DND-41 (cell line): ENCODE data around the gene TTLL9.

Experiments used
- EZH2 ChIP-seq: IDR thresholded peaks from 3 replicates; pipeline ENCODE4 v1.6.1; 2012; ENCODE audit warnings: borderline replicate concordance, low read depth, mild to moderate bottlenecking, moderate library complexity, low read length, inconsistent platforms; ENCODE audit not compliant: severe bottlenecking
- TF ChIP-seq, protein P1 (sequence below): IDR thresholded peaks from 2 replicates; pipeline ENCODE4 v1.5.1; 2012; ENCODE audit warnings: borderline replicate concordance, low read length, moderate library complexity, mild to moderate bottlenecking; ENCODE audit not compliant: poor library complexity, severe bottlenecking; ENCODE audit errors: extremely low read depth

DNA sequence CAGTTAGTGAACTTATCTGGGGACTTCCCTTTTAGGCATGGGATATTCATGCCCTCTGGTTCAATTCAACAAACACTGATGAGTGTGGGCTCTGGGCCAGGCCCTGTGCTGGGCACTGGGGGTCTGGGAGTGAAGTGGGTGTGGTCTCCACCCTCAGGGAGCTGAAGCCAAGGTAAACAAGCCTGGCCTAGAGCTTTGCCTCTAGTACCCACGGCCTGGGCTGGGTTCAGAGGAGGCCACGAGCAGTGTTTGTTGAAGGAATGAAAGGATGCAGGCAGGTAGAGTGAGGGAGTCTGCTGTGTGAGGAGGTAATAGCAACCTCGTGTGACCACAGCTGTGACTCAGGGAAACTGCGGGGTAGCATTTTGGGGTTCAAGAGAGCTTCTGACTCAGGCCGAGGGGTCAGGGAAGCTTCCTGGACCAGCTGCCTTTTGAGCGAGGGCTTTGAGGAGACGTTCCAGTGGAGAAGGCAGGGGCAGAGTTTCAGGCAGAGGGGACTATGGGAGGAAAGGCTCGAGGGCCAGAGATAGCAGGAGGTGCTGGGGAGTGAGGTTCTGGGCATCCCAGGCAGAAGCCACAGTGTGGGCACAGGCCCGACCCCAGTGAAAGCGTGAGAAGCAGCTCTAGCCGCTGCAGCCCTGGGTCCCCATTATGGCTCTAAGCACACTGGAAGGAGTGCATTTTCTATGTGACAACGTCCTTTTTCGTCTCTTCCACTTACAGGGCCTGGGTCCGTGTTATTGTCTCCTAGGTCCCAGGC is 45.7 kb upstream of the TTLL9 start:
- TF ChIP-seq, protein P1, sequence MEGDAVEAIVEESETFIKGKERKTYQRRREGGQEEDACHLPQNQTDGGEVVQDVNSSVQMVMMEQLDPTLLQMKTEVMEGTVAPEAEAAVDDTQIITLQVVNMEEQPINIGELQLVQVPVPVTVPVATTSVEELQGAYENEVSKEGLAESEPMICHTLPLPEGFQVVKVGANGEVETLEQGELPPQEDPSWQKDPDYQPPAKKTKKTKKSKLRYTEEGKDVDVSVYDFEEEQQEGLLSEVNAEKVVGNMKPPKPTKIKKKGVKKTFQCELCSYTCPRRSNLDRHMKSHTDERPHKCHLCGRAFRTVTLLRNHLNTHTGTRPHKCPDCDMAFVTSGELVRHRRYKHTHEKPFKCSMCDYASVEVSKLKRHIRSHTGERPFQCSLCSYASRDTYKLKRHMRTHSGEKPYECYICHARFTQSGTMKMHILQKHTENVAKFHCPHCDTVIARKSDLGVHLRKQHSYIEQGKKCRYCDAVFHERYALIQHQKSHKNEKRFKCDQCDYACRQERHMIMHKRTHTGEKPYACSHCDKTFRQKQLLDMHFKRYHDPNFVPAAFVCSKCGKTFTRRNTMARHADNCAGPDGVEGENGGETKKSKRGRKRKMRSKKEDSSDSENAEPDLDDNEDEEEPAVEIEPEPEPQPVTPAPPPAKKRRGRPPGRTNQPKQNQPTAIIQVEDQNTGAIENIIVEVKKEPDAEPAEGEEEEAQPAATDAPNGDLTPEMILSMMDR = no peak
- TF ChIP-seq EZH2 = no peak
